ENCODE results near the gene CNTNAP1.

The CNTNAP1 gene

GRCh38 chr17:42697108-42697811 is 14.9 kb downstream of the CNTNAP1 start:
- no peak for DNase-seq
- TF ChIP-seq CTCF (IDR thresholded peaks at IDR 0.05; ENCODE audit: low read length) (no peak), EZH2phosphoT487 (IDR thresholded peaks at IDR 0.05; ENCODE audit: low read length) (no peak), EZH2 (optimal IDR thresholded peaks at IDR 0.05; ENCODE audit: low read depth, low read length) (no peak)
- Histone ChIP-seq H4K20me1 (ENCODE audit: insufficient read depth, low read length) (no peaks in the 10 kb centered on the region), H3K9me3 (replicated peaks; ENCODE audit: insufficient read depth, low read length) (no peaks in the 10 kb centered on the region), H3K4me2 (ENCODE audit: low read depth, low read length) (no peak overlapping the region), H3K4me1 (ENCODE audit: low read length) (no peaks in the 10 kb centered on the region), H3K27ac (ENCODE audit: low read length) (no peak overlapping the region), H2AFZ (ENCODE audit: low read length) (no peak overlapping the region), H3K27me3 (replicated peaks; ENCODE audit: insufficient read depth, low read length) (no peaks in the 10 kb centered on the region), H3K9me2 (replicated peaks; ENCODE audit: insufficient read depth, low read length) (no peaks in the 10 kb centered on the region), H3K9ac (ENCODE audit: low read length) (no peak overlapping the region), H3F3A (ENCODE audit: insufficient read depth, low read length) (no peaks in the 10 kb centered on the region), H3K4me3 (ENCODE audit: low read length) (no peak overlapping the region), H3K36me3 (replicated peaks; ENCODE audit: insufficient read depth, low read length) (no peaks in the 10 kb centered on the region), H3K79me2 (ENCODE audit: low read length) (no peaks in the 10 kb centered on the region)

GRCh38 chr17:42698736-42699414 is 16.5 kb downstream of the CNTNAP1 start:
- H3K36me3 ChIP-seq (replicated peaks; ENCODE audit: insufficient read depth, low read length): no peaks in the 10 kb centered on the region
- H3K9ac ChIP-seq (ENCODE audit: low read length): no peak overlapping the region
- TF ChIP-seq EZH2phosphoT487 (IDR thresholded peaks at IDR 0.05; ENCODE audit: low read length): no peak
- no peak overlapping the region for H3K4me2 ChIP-seq (ENCODE audit: low read depth, low read length)
- no peaks in the 10 kb centered on the region for H3K27me3 ChIP-seq (replicated peaks; ENCODE audit: insufficient read depth, low read length)
- H3K4me1 ChIP-seq (ENCODE audit: low read length): no peaks in the 10 kb centered on the region
- no peaks in the 10 kb centered on the region for H3F3A ChIP-seq (ENCODE audit: insufficient read depth, low read length)
- DNase-seq: no peak
- H3K79me2 ChIP-seq (ENCODE audit: low read length): no peaks in the 10 kb centered on the region
- no peaks in the 10 kb centered on the region for H3K9me3 ChIP-seq (replicated peaks; ENCODE audit: insufficient read depth, low read length)
- no peaks in the 10 kb centered on the region for H4K20me1 ChIP-seq (ENCODE audit: insufficient read depth, low read length)
- no peak overlapping the region for H2AFZ ChIP-seq (ENCODE audit: low read length)
- no peak overlapping the region for H3K27ac ChIP-seq (ENCODE audit: low read length)
- H3K9me2 ChIP-seq (replicated peaks; ENCODE audit: insufficient read depth, low read length): no peaks in the 10 kb centered on the region
- no peak overlapping the region for H3K4me3 ChIP-seq (ENCODE audit: low read length)

- Histone ChIP-seq H3K27ac (ENCODE audit: low read length) (no peak overlapping the region), H3K36me3 (replicated peaks; ENCODE audit: insufficient read depth, low read length) (no peaks in the 10 kb centered on the region), H3K4me2 (ENCODE audit: low read depth, low read length) (no peak overlapping the region), H3K9me2 (replicated peaks; ENCODE audit: insufficient read depth, low read length) (no peaks in the 10 kb centered on the region), H4K20me1 (ENCODE audit: insufficient read depth, low read length) (no peaks in the 10 kb centered on the region), H2AFZ (ENCODE audit: low read length) (no peak overlapping the region), H3K9ac (ENCODE audit: low read length) (no peak overlapping the region), H3K4me1 (ENCODE audit: low read length) (peaks cover 1% of the 10 kb centered on the region), H3F3A (ENCODE audit: insufficient read depth, low read length) (no peaks in the 10 kb centered on the region), H3K9me3 (replicated peaks; ENCODE audit: insufficient read depth, low read length) (no peaks in the 10 kb centered on the region), H3K79me2 (ENCODE audit: low read length) (no peaks in the 10 kb centered on the region), H3K27me3 (replicated peaks; ENCODE audit: insufficient read depth, low read length) (no peaks in the 10 kb centered on the region), H3K4me3 (ENCODE audit: low read length) (no peak overlapping the region)
- no peak for DNase-seq
- TF ChIP-seq EZH2phosphoT487 (IDR thresholded peaks at IDR 0.05; ENCODE audit: low read length) (no peak), CTCF (IDR thresholded peaks at IDR 0.05; ENCODE audit: low read length) (no peak), EZH2 (optimal IDR thresholded peaks at IDR 0.05; ENCODE audit: low read depth, low read length) (no peak)
Measured at GRCh38 chr17:42699415-42699740, 17.0 kb downstream of the CNTNAP1 start.

Data from MM.1S (cell line).